Ishikawa (cell line): Measurements from ENCODE around the gene USP49.

Experiments used
- CEBPB ChIP-seq: IDR thresholded peaks from 2 replicates; pipeline ENCODE4 v1.6.1; 2012
- CREB1 ChIP-seq: IDR thresholded peaks from 2 replicates; pipeline ENCODE4 v1.6.1; 2012; ENCODE audit warnings: low read depth
- EGR1 ChIP-seq: IDR thresholded peaks from 2 replicates; pipeline ENCODE4 v1.6.1; 2012
- EP300 ChIP-seq: IDR thresholded peaks from 2 replicates; pipeline ENCODE4 v1.6.1; 2012; ENCODE audit warnings: borderline replicate concordance
- FOXM1 ChIP-seq: IDR thresholded peaks from 2 replicates; pipeline ENCODE4 v1.6.1; 2012; ENCODE audit warnings: low read depth, borderline replicate concordance
- MAX ChIP-seq: IDR thresholded peaks from 2 replicates; pipeline ENCODE4 v1.6.1; 2012
- NFIC ChIP-seq: IDR thresholded peaks from 2 replicates; pipeline ENCODE4 v1.6.1; 2012
- RAD21 ChIP-seq: IDR thresholded peaks from 2 replicates; pipeline ENCODE4 v1.6.1; 2012; ENCODE audit warnings: low read depth
- REST ChIP-seq: IDR thresholded peaks from 2 replicates; pipeline ENCODE4 v1.6.1; 2012; ENCODE audit warnings: low read depth, mild to moderate bottlenecking
- TAF1 ChIP-seq: IDR thresholded peaks from 2 replicates; pipeline ENCODE4 v1.6.1; 2012; ENCODE audit warnings: low read depth, mild to moderate bottlenecking
- TCF12 ChIP-seq: IDR thresholded peaks from 2 replicates; pipeline ENCODE4 v1.6.1; 2012; ENCODE audit warnings: low read depth
- TEAD4 ChIP-seq: IDR thresholded peaks from 2 replicates; pipeline ENCODE4 v1.6.1; 2012
- USF1 ChIP-seq: IDR thresholded peaks from 2 replicates; pipeline ENCODE4 v1.6.1; 2012
- YY1 ChIP-seq: IDR thresholded peaks from 2 replicates; pipeline ENCODE4 v1.6.1; 2012; ENCODE audit warnings: low read depth
- ZBTB7A ChIP-seq: IDR thresholded peaks from 2 replicates; pipeline ENCODE4 v1.6.1; 2012; ENCODE audit warnings: low read depth

USP49 gene

GRCh38 chr6:41750374-41750773 is 144.8 kb downstream of the USP49 start:
- TF ChIP-seq TCF12 = no peak
- no peak for TF ChIP-seq FOXM1
- TF ChIP-seq RAD21 = no peak
- TF ChIP-seq YY1 = no peak
- TF ChIP-seq TAF1 = no peak
- TF ChIP-seq NFIC = no peak
- TF ChIP-seq CEBPB = no peak
- TF ChIP-seq REST = no peak
- no peak for TF ChIP-seq TEAD4
- TF ChIP-seq EP300 = no peak
- no peak for TF ChIP-seq CREB1
- TF ChIP-seq MAX = no peak
- TF ChIP-seq ZBTB7A = no peak
- TF ChIP-seq USF1 = no peak
- no peak for TF ChIP-seq EGR1

GRCh38 chr6:41748542-41748941 is 146.6 kb downstream of the USP49 start:
- TF ChIP-seq FOXM1 (no peak), MAX (no peak), REST (no peak), CEBPB (no peak), CREB1 (no peak), NFIC (no peak), EGR1 (no peak), TCF12 (no peak), USF1 (no peak), TEAD4 (no peak), TAF1 (no peak), EP300 (no peak), RAD21 (no peak), ZBTB7A (no peak), YY1 (no peak)

- TF ChIP-seq EGR1 = no peak
- TF ChIP-seq EP300 = no peak
- no peak for TF ChIP-seq YY1
- no peak for TF ChIP-seq TCF12
- no peak for TF ChIP-seq CREB1
- no peak for TF ChIP-seq FOXM1
- no peak for TF ChIP-seq RAD21
- no peak for TF ChIP-seq REST
- no peak for TF ChIP-seq TEAD4
- no peak for TF ChIP-seq CEBPB
- TF ChIP-seq TAF1 = no peak
- TF ChIP-seq ZBTB7A = no peak
- no peak for TF ChIP-seq NFIC
- no peak for TF ChIP-seq USF1
- no peak for TF ChIP-seq MAX
These were observed 147.1 kb downstream of the USP49 start for GRCh38 chr6:41748102-41748477.
